Measurements from ENCODE around the gene ACTR6.

DNA sequence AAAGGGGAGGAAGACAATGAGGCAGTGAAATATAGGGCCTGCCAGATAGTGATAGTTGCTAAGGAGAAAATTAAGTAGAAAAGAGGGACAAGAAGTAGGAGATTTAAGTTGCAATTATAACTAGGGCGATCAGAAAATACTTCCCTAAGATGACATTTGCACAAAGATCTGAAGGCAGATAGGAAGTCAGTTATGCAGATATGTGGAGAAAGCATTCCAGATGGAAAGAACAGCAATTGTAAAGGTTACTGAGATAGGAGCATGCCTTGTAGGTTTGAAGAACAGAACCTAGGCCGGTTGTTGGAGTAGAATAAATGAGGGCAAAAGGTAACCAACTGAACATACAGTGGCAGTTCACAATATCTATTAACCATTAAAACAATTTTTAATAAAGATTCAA lies 21.4 kb upstream of the ACTR6 start:
- TF ChIP-seq, protein P1, sequence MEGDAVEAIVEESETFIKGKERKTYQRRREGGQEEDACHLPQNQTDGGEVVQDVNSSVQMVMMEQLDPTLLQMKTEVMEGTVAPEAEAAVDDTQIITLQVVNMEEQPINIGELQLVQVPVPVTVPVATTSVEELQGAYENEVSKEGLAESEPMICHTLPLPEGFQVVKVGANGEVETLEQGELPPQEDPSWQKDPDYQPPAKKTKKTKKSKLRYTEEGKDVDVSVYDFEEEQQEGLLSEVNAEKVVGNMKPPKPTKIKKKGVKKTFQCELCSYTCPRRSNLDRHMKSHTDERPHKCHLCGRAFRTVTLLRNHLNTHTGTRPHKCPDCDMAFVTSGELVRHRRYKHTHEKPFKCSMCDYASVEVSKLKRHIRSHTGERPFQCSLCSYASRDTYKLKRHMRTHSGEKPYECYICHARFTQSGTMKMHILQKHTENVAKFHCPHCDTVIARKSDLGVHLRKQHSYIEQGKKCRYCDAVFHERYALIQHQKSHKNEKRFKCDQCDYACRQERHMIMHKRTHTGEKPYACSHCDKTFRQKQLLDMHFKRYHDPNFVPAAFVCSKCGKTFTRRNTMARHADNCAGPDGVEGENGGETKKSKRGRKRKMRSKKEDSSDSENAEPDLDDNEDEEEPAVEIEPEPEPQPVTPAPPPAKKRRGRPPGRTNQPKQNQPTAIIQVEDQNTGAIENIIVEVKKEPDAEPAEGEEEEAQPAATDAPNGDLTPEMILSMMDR (IDR thresholded peaks at IDR 0.05) = no peak
- no peak for TF ChIP-seq POLR2A (IDR thresholded peaks at IDR 0.05)

Measured in breast epithelium (tissue), 3 donors.